H9 (cell line): Measurements from ENCODE around the gene GTPBP6. TPM values are rescaled to one million over a fixed set of nuclear protein-coding genes. Genes with fewer than 3 reads are reported as not detected.
"Not testable (repeated sequence)": the region's sequence is repeated elsewhere in the genome, so short reads cannot be mapped to it uniquely, and the experiment has no call there.

Source experiments
- DNase-seq: peaks from one replicate; pipeline ENCODE4 v3.0.0-alpha.2; 2017
- H2AFZ ChIP-seq: one replicate; pipeline ENCODE4 v1.6.1; 2013; ENCODE audit warnings: mild to moderate bottlenecking, low read length, control low read depth, moderate library complexity
- H2AK5ac ChIP-seq: 2 replicates; pipeline ENCODE4 v1.6.1; 2013; ENCODE audit warnings: low read length, control low read depth, mixed read lengths; ENCODE audit not compliant: insufficient read length
- H2BK120ac ChIP-seq: one replicate; pipeline ENCODE4 v1.6.1; 2013; ENCODE audit warnings: low read depth, mild to moderate bottlenecking, low read length, control low read depth, inconsistent platforms; ENCODE audit not compliant: poor library complexity, severe bottlenecking
- H2BK12ac ChIP-seq: 2 replicates; pipeline ENCODE4 v1.6.1; 2013; ENCODE audit warnings: low read length, control low read depth, mixed read lengths, low read depth; ENCODE audit not compliant: insufficient read length
- H2BK15ac ChIP-seq: 2 replicates; pipeline ENCODE4 v1.6.1; 2013; ENCODE audit warnings: low read depth, low read length, control low read depth
- H2BK20ac ChIP-seq: one replicate; pipeline ENCODE4 v1.6.1; 2013; ENCODE audit warnings: low read depth, mild to moderate bottlenecking, low read length, control low read depth, inconsistent platforms; ENCODE audit not compliant: poor library complexity, severe bottlenecking
- H2BK5ac ChIP-seq: 2 replicates; pipeline ENCODE4 v1.6.1; 2013; ENCODE audit warnings: low read length, control low read depth, mixed read lengths; ENCODE audit not compliant: insufficient read length
- H3K14ac ChIP-seq: 2 replicates; pipeline ENCODE4 v1.6.1; 2013; ENCODE audit warnings: low read length, control low read depth; ENCODE audit not compliant: insufficient read depth
- H3K18ac ChIP-seq: 2 replicates; pipeline ENCODE4 v1.6.1; 2013; ENCODE audit warnings: low read depth, mild to moderate bottlenecking, mixed read lengths, low read length, control low read depth; ENCODE audit not compliant: insufficient read length
- H3K23ac ChIP-seq: 2 replicates; pipeline ENCODE4 v1.6.1; 2013; ENCODE audit warnings: low read length, control low read depth, mixed read lengths, low read depth; ENCODE audit not compliant: insufficient read length
- H3K23me2 ChIP-seq: 2 replicates; pipeline ENCODE4 v1.6.1; 2013; ENCODE audit warnings: low read depth, mild to moderate bottlenecking, mixed read lengths, low read length, control low read depth; ENCODE audit not compliant: insufficient read length, poor library complexity, severe bottlenecking
- H3K27ac ChIP-seq: 2 replicates; pipeline ENCODE4 v1.5.1; 2013; ENCODE audit warnings: low read length, control low read depth, mixed read lengths, low read depth; ENCODE audit not compliant: insufficient read length
- H3K27me3 ChIP-seq: 2 replicates; pipeline ENCODE4 v1.6.1; 2013; ENCODE audit warnings: low read length, control low read depth, inconsistent platforms; ENCODE audit not compliant: insufficient read depth
- H3K4ac ChIP-seq: 2 replicates; pipeline ENCODE4 v1.6.1; 2013; ENCODE audit warnings: low read depth, mild to moderate bottlenecking, control low read depth, inconsistent platforms, low read length, moderate library complexity
- H3K4me1 ChIP-seq: 2 replicates; pipeline ENCODE4 v1.6.1; 2013; ENCODE audit warnings: low read length, control low read depth, inconsistent platforms; ENCODE audit not compliant: insufficient read depth
- H3K4me2 ChIP-seq: 2 replicates; pipeline ENCODE4 v1.6.1; 2013; ENCODE audit warnings: low read length, control low read depth, mixed read lengths; ENCODE audit not compliant: insufficient read length, insufficient read depth
- H3K56ac ChIP-seq: 2 replicates; pipeline ENCODE4 v1.6.1; 2013; ENCODE audit warnings: low read depth, mild to moderate bottlenecking, mixed read lengths, low read length, control low read depth; ENCODE audit not compliant: insufficient read length
- H3K79me1 ChIP-seq: 2 replicates; pipeline ENCODE4 v1.6.1; 2013; ENCODE audit warnings: low read depth, mild to moderate bottlenecking, moderate library complexity, low read length, control low read depth, inconsistent platforms; ENCODE audit not compliant: insufficient read depth, poor library complexity, severe bottlenecking
- H3K79me2 ChIP-seq: 2 replicates; pipeline ENCODE4 v1.6.1; 2013; ENCODE audit warnings: low read length, control low read depth, inconsistent platforms; ENCODE audit not compliant: insufficient read depth
- H3K9ac ChIP-seq: 2 replicates; pipeline ENCODE4 v1.6.1; 2013; ENCODE audit warnings: low read length, control low read depth, mixed read lengths; ENCODE audit not compliant: insufficient read length; ENCODE audit errors: extremely low read depth
- H3K9me3 ChIP-seq: one replicate; pipeline ENCODE4 v1.6.1; 2013; ENCODE audit warnings: low read depth, low read length, inconsistent platforms; ENCODE audit not compliant: control insufficient read depth
- H3T11ph ChIP-seq: one replicate; pipeline ENCODE4 v1.6.1; 2013; ENCODE audit warnings: mild to moderate bottlenecking, low read length, control low read depth, inconsistent platforms
- H4K20me1 ChIP-seq: one replicate; pipeline ENCODE4 v1.6.1; 2013; ENCODE audit not compliant: control insufficient read depth, insufficient read length, insufficient read depth
- H4K5ac ChIP-seq: 2 replicates; pipeline ENCODE4 v1.6.1; 2013; ENCODE audit warnings: low read depth, mild to moderate bottlenecking, mixed read lengths, low read length, control low read depth; ENCODE audit not compliant: insufficient read length
- H4K8ac ChIP-seq: replicated peaks from 2 replicates; pipeline ENCODE4 v1.6.1; 2013; ENCODE audit warnings: low read length, control low read depth, mixed read lengths, low read depth; ENCODE audit not compliant: insufficient read length
- H4K91ac ChIP-seq: 2 replicates; pipeline ENCODE4 v1.6.1; 2013; ENCODE audit warnings: low read depth, mild to moderate bottlenecking, moderate library complexity, mixed read lengths, low read length, control low read depth; ENCODE audit not compliant: insufficient read length
- H3K27ac Mint-ChIP-seq, 3 experiments: 2 replicates in 2 of 3; 3 replicates in 1 of 3; pipeline ENCODE4 v1.8.0; 2020 to 2021; ENCODE audit warnings: mixed read lengths in 3 of 3, mild to moderate bottlenecking in 1 of 3, moderate library complexity in 1 of 3
- H3K27me3 Mint-ChIP-seq: 2 replicates; pipeline ENCODE4 v1.8.0; 2021; ENCODE audit warnings: low read depth, mild to moderate bottlenecking, moderate library complexity, mixed read lengths
- H3K36me3 Mint-ChIP-seq, 3 experiments: 2 replicates in 2 of 3; 3 replicates in 1 of 3; pipeline ENCODE4 v1.8.0; 2020 to 2021; ENCODE audit warnings: low read depth in 3 of 3, mixed read lengths in 3 of 3; ENCODE audit not compliant: insufficient read depth in 1 of 3
- H3K4me1 Mint-ChIP-seq, 2 experiments: 2 replicates each; pipeline ENCODE4 v1.8.0; 2020; ENCODE audit warnings: mixed read lengths in 2 of 2
- H3K4me3 Mint-ChIP-seq, 2 experiments: 2 replicates in 1 of 2; 3 replicates in 1 of 2; pipeline ENCODE4 v1.8.0; 2020 to 2021; ENCODE audit warnings: mild to moderate bottlenecking in 2 of 2, mixed read lengths in 2 of 2, moderate library complexity in 1 of 2
- H3K9me3 Mint-ChIP-seq, 2 experiments: 2 replicates in 1 of 2; 3 replicates in 1 of 2; pipeline ENCODE4 v1.8.0; 2020; ENCODE audit warnings: mild to moderate bottlenecking in 2 of 2, mixed read lengths in 2 of 2, moderate library complexity in 1 of 2
- whole genome bisulfite sequencing: extraction: QIAGEN DNeasy Blood & Tissue Kit; methylation state at CpG from one replicate; pipeline ENCODE4 v1.1.7; 2013; ENCODE audit warnings: missing lambda C conversion rate, low lambda C conversion rate, mixed read lengths; ENCODE audit not compliant: insufficient read length; ENCODE audit errors: extremely low coverage; 5-methylcytosine and 5-hydroxymethylcytosine counted together
- total RNA-seq: library from RNA; stranded (reverse); gene quantifications from 2 replicates; pipeline ENCODE4 v1.2.1, GENCODE V29; 2021
- TF ChIP-seq, protein P1 (sequence below): fragments of 200-600 bp; sonication (generic); conservative IDR thresholded peaks from 3 replicates; pipeline ENCODE4 v1.8.0; 2021; ENCODE audit warnings: antibody characterized with exemption, mild to moderate bottlenecking

The GTPBP6 gene
- total RNA-seq, 1 experiment from 2014 or later, result 64.0 TPM

DNA sequence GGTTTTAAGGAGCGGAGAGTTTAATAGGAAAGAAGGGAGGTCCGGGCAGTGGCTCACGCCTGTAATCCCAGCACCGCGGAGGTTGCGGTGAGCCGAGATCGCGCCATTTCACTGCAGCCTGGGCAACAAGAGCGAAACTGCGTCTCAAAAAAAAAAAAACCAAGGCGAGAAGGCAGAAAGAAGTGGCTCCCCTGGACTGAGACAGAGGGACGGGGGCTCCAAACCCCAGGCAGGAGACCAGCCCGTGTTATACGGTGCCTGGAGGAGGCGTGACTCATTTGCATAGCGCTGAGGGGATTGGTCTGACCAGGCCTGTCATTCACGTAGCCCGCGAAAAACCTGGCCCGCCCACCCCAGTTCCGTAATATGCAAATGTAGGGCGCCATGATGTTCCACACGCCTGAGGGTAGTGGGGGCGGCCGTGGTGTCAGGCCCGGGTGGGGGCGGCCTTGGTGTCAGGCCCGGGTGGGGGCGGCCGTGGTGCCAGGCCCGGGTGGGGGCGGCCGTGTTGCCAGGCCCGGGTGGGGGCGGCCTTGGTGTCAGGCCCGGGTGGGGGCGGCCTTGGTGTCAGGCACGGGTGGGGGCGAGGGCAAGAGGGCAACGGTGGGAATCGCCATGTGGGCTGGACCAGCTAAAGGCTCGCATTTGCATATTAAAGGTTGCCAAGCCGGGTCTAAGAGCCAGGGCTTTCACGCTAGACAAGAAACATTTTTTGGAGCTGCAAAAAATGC is 35.3 kb downstream of the GTPBP6 start:
- Histone ChIP-seq H3K9me3 (peaks cover 5% of the 10 kb centered on the region), H2BK12ac (no peak overlapping the region), H3K79me2 (peaks cover 10% of the 10 kb centered on the region), H3K9ac (peak overlapping the region; percentile 69), H3K4me2 (peak overlapping the region; percentile 44), H4K8ac (no peak overlapping the region), H4K20me1 (peaks cover 3% of the 10 kb centered on the region), H2BK20ac (no peak overlapping the region), H3K23me2 (no peaks in the 10 kb centered on the region), H4K91ac (no peak overlapping the region), H4K5ac (no peak overlapping the region), H3K79me1 (peaks cover 6% of the 10 kb centered on the region), H3K4ac (no peak overlapping the region), H2AFZ (no peak overlapping the region), H2BK120ac (no peak overlapping the region), H2AK5ac (no peak overlapping the region), H3K18ac (peak overlapping the region; percentile 75), H3K23ac (no peak overlapping the region), H3K14ac (no peak overlapping the region), H2BK5ac (no peak overlapping the region), H3T11ph (no peak overlapping the region), H3K27ac (peak overlapping the region; percentile 67), H3K4me1 (peaks cover 7% of the 10 kb centered on the region; the same call in 1 of the 2 replicates), H3K27me3 (no peaks in the 10 kb centered on the region; the same call in 1 of the 2 replicates), H2BK15ac (no peak overlapping the region), H3K56ac (no peak overlapping the region)
- peak overlapping the region; percentile 79 to 91 for H3K4me3 Mint-ChIP-seq
- no peaks in the 10 kb centered on the region for H3K27me3 Mint-ChIP-seq
- peaks cover 51 to 54% (median 54%) of the 10 kb centered on the region in 3 experiments for H3K36me3 Mint-ChIP-seq
- peak overlapping the region; percentile 98 to 99 (median 99) for H3K27ac Mint-ChIP-seq
- no CpG with 5 or more reads among the region's 45 CpGs for WGBS
- DNase-seq, result peak; percentile 96
- TF ChIP-seq, protein P1, sequence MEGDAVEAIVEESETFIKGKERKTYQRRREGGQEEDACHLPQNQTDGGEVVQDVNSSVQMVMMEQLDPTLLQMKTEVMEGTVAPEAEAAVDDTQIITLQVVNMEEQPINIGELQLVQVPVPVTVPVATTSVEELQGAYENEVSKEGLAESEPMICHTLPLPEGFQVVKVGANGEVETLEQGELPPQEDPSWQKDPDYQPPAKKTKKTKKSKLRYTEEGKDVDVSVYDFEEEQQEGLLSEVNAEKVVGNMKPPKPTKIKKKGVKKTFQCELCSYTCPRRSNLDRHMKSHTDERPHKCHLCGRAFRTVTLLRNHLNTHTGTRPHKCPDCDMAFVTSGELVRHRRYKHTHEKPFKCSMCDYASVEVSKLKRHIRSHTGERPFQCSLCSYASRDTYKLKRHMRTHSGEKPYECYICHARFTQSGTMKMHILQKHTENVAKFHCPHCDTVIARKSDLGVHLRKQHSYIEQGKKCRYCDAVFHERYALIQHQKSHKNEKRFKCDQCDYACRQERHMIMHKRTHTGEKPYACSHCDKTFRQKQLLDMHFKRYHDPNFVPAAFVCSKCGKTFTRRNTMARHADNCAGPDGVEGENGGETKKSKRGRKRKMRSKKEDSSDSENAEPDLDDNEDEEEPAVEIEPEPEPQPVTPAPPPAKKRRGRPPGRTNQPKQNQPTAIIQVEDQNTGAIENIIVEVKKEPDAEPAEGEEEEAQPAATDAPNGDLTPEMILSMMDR, result no peak
- H3K9me3 Mint-ChIP-seq, result no peaks in the 10 kb centered on the region; a peak in 1 of 5 replicates
- H3K4me1 Mint-ChIP-seq, result peaks cover 14 to 34% of the 10 kb centered on the region in 2 experiments

DNA sequence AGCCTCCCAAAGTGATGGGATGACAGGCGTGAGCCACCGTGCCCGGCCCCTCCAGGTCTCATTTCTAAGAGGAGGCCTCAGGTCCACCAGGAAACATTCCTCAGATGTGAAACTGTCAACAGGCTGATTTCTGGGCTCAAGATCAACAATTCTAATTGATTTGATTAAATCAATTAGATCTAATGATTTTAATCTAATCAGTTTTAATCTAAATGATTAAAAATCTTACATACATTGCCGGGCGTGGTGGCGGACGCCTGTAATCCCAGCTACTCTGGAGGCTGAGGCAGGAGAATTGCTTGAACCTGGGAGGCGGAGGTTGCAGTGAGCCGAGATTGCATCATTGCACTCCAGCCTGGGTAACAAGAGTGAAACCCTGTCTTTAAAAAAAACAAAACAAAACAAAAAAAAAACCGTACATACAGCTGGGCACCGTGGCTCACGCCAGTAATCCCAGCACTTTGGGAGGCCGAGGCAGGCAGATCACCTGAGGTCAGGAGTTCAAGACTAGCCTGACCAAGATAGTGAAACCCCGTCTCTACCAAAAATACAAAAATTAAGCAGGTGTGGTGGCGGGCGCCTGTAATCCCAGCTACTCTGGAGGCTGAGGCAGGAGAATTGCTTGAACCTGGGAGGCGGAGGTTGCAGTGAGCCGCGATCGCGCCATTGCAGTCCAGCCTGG is 36.5 kb downstream of the GTPBP6 start:
- H4K20me1 ChIP-seq, H3K4ac ChIP-seq, DNase-seq, H3K9me3 ChIP-seq, H2BK120ac ChIP-seq, H3K9me3 Mint-ChIP-seq, H2AK5ac ChIP-seq, H2BK20ac ChIP-seq, H3K79me2 ChIP-seq, H3K27ac ChIP-seq, H4K91ac ChIP-seq, H3K23ac ChIP-seq, H4K5ac ChIP-seq, H2BK15ac ChIP-seq, H2BK5ac ChIP-seq, H3K23me2 ChIP-seq, H3T11ph ChIP-seq, H2AFZ ChIP-seq, H3K14ac ChIP-seq, H3K79me1 ChIP-seq, H3K27me3 ChIP-seq, H3K27me3 Mint-ChIP-seq, H3K56ac ChIP-seq, H4K8ac ChIP-seq, H3K18ac ChIP-seq, H3K4me1 ChIP-seq, H2BK12ac ChIP-seq: not testable (repeated sequence)
- WGBS, result no CpG with 5 or more reads among the region's 21 CpGs
- peak overlapping the region; percentile 95 to 98 (median 97) for H3K27ac Mint-ChIP-seq
- peak overlapping the region; percentile 84 to 95 for H3K4me3 Mint-ChIP-seq
- H3K4me2 ChIP-seq, result peak overlapping the region; percentile 76
- peaks cover 16 to 36% of the 10 kb centered on the region in 2 experiments for H3K4me1 Mint-ChIP-seq
- peak overlapping the region; percentile 1 for H3K9ac ChIP-seq
- H3K36me3 Mint-ChIP-seq, result peaks cover 44 to 50% (median 48%) of the 10 kb centered on the region in 3 experiments
